Mesenchymal stem cell (in vitro differentiated cells and primary cell): Measurements from ENCODE around the gene CISTR.

ENCODE experiments used
- DNase-seq: peaks from one replicate; pipeline ENCODE4 v3.0.0-alpha.2; 2013
- H2AFZ ChIP-seq: one replicate; pipeline ENCODE4 v1.6.1; 2013; ENCODE audit warnings: low read depth, mild to moderate bottlenecking, control low read depth, inconsistent platforms, low read length, moderate library complexity
- H2AK5ac ChIP-seq: 2 replicates; pipeline ENCODE4 v1.6.1; 2013; ENCODE audit warnings: low read length, moderate library complexity, mild to moderate bottlenecking, inconsistent platforms; ENCODE audit not compliant: severe bottlenecking
- H2BK120ac ChIP-seq: one replicate; pipeline ENCODE4 v1.6.1; 2013; ENCODE audit warnings: low read depth, mild to moderate bottlenecking, inconsistent platforms, low read length, moderate library complexity
- H2BK12ac ChIP-seq, 2 experiments: one replicate each; pipeline ENCODE4 v1.6.1; 2013; ENCODE audit warnings: inconsistent platforms in 2 of 2, low read length in 2 of 2, mild to moderate bottlenecking in 2 of 2, moderate library complexity in 2 of 2, control low read depth in 1 of 2
- H2BK15ac ChIP-seq: one replicate; pipeline ENCODE4 v1.6.1; 2013; ENCODE audit warnings: mild to moderate bottlenecking, low read depth, inconsistent platforms; ENCODE audit not compliant: poor library complexity, severe bottlenecking
- H2BK5ac ChIP-seq: 2 replicates; pipeline ENCODE4 v1.6.1; 2013; ENCODE audit warnings: low read depth, mild to moderate bottlenecking, low read length, control low read depth, inconsistent platforms; ENCODE audit not compliant: poor library complexity, severe bottlenecking
- H3K14ac ChIP-seq, 2 experiments: one replicate each; pipeline ENCODE4 v1.6.1; 2013; ENCODE audit warnings: inconsistent platforms in 2 of 2, low read length in 2 of 2, control low read depth in 1 of 2, mild to moderate bottlenecking in 1 of 2, moderate library complexity in 1 of 2
- H3K18ac ChIP-seq, 2 experiments: one replicate each; pipeline ENCODE4 v1.6.1; 2013; ENCODE audit warnings: inconsistent platforms in 2 of 2, low read length in 2 of 2, control low read depth in 1 of 2, low read depth in 1 of 2, mild to moderate bottlenecking in 1 of 2
- H3K23ac ChIP-seq, 2 experiments: one replicate each; pipeline ENCODE4 v1.6.1; 2013; ENCODE audit warnings: inconsistent platforms in 2 of 2, low read length in 2 of 2, mild to moderate bottlenecking in 2 of 2, moderate library complexity in 2 of 2, control low read depth in 1 of 2
- H3K27ac ChIP-seq: 2 replicates; pipeline ENCODE4 v1.5.1; 2013; ENCODE audit warnings: mild to moderate bottlenecking, moderate library complexity, low read length, control low read depth, inconsistent platforms; ENCODE audit not compliant: poor library complexity, severe bottlenecking
- H3K27me3 ChIP-seq, 2 experiments: 2 replicates each; pipeline versions ENCODE4 v1.6.1 to v1.7.0; 2013; ENCODE audit warnings: low read length in 2 of 2, mild to moderate bottlenecking in 2 of 2, moderate library complexity in 2 of 2, control low read depth in 1 of 2, inconsistent platforms in 1 of 2; ENCODE audit not compliant: control insufficient read depth in 1 of 2, insufficient read depth in 1 of 2
- H3K36me3 ChIP-seq, 2 experiments: 2 replicates each; pipeline versions ENCODE4 v1.6.1 to v1.7.0; 2013; ENCODE audit warnings: low read length in 2 of 2, control low read depth in 1 of 2, inconsistent platforms in 1 of 2, low read depth in 1 of 2, mild to moderate bottlenecking in 1 of 2; ENCODE audit not compliant: insufficient read depth in 2 of 2, control insufficient read depth in 1 of 2
- H3K4ac ChIP-seq, 2 experiments: one replicate each; pipeline ENCODE4 v1.6.1; 2013; ENCODE audit warnings: inconsistent platforms in 2 of 2, low read length in 2 of 2, mild to moderate bottlenecking in 2 of 2, moderate library complexity in 2 of 2, control low read depth in 1 of 2, low read depth in 1 of 2
- H3K4me1 ChIP-seq: 2 replicates; pipeline ENCODE4 v1.6.1; 2013; ENCODE audit warnings: low read depth, low read length, control low read depth; ENCODE audit not compliant: control insufficient read depth, insufficient read depth
- H3K4me2 ChIP-seq: 2 replicates; pipeline ENCODE4 v1.6.1; 2013; ENCODE audit warnings: low read length, mild to moderate bottlenecking, inconsistent platforms; ENCODE audit not compliant: poor library complexity, severe bottlenecking
- H3K4me3 ChIP-seq, 2 experiments: 2 replicates each; pipeline versions ENCODE4 v1.5.1 to v1.7.0; 2013; ENCODE audit warnings: low read length in 2 of 2, mild to moderate bottlenecking in 2 of 2, control low read depth in 1 of 2, low read depth in 1 of 2; ENCODE audit not compliant: insufficient read depth in 1 of 2
- H3K79me1 ChIP-seq: replicated peaks from 2 replicates; pipeline ENCODE4 v1.6.1; 2013; ENCODE audit warnings: mild to moderate bottlenecking, control low read depth, low read length, inconsistent platforms; ENCODE audit not compliant: poor library complexity, severe bottlenecking
- H3K9ac ChIP-seq: 2 replicates; pipeline ENCODE4 v1.7.0; 2013; ENCODE audit warnings: mild to moderate bottlenecking, low read length, moderate library complexity
- H3K9me3 ChIP-seq: 2 replicates; pipeline ENCODE4 v1.7.0; 2013; ENCODE audit warnings: mild to moderate bottlenecking, low read length; ENCODE audit not compliant: control insufficient read depth
- H4K8ac ChIP-seq: one replicate; pipeline ENCODE4 v1.6.1; 2013; ENCODE audit warnings: inconsistent platforms, mild to moderate bottlenecking, low read length, moderate library complexity
- H4K91ac ChIP-seq: one replicate; pipeline ENCODE4 v1.6.1; 2013; ENCODE audit warnings: mild to moderate bottlenecking, low read length, inconsistent platforms
- WGBS: methylation state at CpG from one replicate; pipeline ENCODE4 v1.1.7; 2013; ENCODE audit warnings: mixed read lengths; 5-methylcytosine and 5-hydroxymethylcytosine counted together

CISTR gene

DNA sequence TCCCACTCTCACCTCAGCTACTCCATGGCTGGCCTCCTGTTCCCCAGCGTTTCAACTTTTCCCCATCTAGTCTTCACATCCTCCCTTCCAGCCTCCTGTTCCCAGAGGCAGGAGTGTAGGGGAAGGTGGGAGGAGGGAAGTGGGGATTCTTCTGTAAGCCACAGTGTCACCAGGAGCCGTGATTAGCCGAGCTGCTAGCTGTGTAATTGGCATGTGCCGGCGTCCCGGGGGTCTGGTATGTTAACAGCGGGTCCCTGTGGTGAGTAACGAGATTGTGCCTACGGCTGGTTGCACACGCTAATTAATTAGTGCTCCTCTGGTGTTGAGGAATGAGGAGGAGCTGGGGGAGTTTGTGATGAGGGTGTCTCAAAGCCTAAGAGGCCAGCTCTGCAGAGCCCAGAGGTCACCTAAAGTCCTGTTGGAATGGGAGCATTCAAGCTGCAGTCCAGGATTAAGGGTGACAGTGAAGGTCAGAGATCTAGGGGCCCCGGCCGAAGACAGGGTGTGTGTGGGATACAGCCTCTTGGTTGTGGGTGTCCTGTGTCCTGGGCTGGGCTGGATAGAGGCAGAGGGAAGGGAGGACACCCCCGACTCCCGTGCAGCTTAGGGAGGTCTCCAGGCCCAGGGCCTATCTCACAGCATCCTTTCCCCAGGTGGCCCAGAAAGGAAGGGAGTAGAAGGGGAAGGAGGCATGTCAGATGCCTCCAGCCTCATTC is 14.5 kb downstream of the CISTR start:
- H3K36me3 ChIP-seq: no peaks in the 10 kb centered on the region
- H2AFZ ChIP-seq: no peak overlapping the region
- peaks cover 64 to 70% of the 10 kb centered on the region in 2 experiments for H3K27me3 ChIP-seq
- no peak overlapping the region for H3K9ac ChIP-seq
- no peaks in the 10 kb centered on the region for H3K79me1 ChIP-seq
- H3K4me2 ChIP-seq: no peak overlapping the region
- H2AK5ac ChIP-seq: no peak overlapping the region
- H4K91ac ChIP-seq: no peak overlapping the region
- H3K4me3 ChIP-seq: no peak overlapping the region
- no peak overlapping the region for H2BK15ac ChIP-seq
- no peak overlapping the region for H4K8ac ChIP-seq
- 78% methylated on average over 11 of the region's 14 CpGs for WGBS
- no peak overlapping the region for H3K27ac ChIP-seq
- no peak overlapping the region for H2BK5ac ChIP-seq
- no peak overlapping the region for H3K18ac ChIP-seq
- H2BK12ac ChIP-seq: no peak overlapping the region
- peaks cover 15% of the 10 kb centered on the region for H3K4me1 ChIP-seq
- H3K4ac ChIP-seq: no peak overlapping the region
- DNase-seq: no peak
- H3K9me3 ChIP-seq: no peaks in the 10 kb centered on the region
- no peak overlapping the region for H3K14ac ChIP-seq
- no peak overlapping the region for H2BK120ac ChIP-seq
- peak overlapping the region in 1 of 2 experiments; percentile 35 for H3K23ac ChIP-seq

DNA sequence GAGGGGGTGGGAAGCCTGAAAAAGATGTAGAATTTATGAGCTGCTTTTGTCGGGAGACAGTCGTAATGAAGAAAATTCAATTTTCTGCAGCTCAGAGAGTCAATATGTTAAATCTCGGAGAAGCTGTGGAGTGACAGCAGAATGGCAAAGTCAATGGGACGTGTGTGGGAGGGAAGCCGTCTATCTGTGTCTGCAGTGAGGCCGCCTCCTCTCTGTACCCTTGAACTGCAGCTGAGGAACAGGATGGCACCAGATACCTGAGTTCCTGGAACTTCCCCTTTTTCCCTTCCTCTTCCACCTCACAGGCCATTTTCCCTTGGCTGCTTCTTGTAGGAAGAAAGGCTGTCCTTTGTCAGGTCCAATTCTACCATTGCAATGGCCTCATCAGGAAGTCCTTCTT is 15.2 kb downstream of the CISTR start:
- Histone ChIP-seq H3K9me3 (no peaks in the 10 kb centered on the region), H3K4me3 (no peak overlapping the region), H3K9ac (no peak overlapping the region), H2BK15ac (no peak overlapping the region), H3K4me2 (no peak overlapping the region), H3K14ac (no peak overlapping the region), H2AFZ (no peak overlapping the region), H3K36me3 (no peaks in the 10 kb centered on the region), H3K27me3 (peaks cover 62 to 70% of the 10 kb centered on the region in 2 experiments), H3K23ac (no peak overlapping the region), H4K91ac (no peak overlapping the region), H3K4ac (no peak overlapping the region), H2BK120ac (no peak overlapping the region), H3K79me1 (no peaks in the 10 kb centered on the region), H2AK5ac (no peak overlapping the region), H3K4me1 (peaks cover 15% of the 10 kb centered on the region), H3K27ac (no peak overlapping the region), H4K8ac (no peak overlapping the region), H3K18ac (no peak overlapping the region), H2BK5ac (no peak overlapping the region), H2BK12ac (no peak overlapping the region)
- DNase-seq: no peak
- WGBS: 86% methylated on average over 6 of the region's 6 CpGs

DNA sequence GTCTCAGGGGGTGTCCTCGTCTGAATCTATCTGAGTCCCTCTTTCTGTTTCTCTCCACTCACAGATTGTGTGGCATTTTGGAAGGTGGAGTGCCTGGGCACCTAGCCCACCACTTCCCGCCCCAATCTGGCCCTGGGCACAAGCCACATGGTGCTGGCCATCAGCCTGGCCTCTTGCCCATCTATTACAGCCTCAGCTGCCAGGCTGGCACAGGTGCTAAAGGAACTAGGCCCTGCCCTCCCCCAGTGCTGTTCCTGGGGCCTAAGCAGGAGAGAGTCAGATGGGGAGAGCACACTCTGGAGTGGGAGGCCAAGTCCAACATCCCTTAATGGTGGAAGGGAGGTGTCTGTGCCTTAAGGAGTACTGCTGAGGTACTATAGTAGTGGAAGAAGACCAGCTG is 16.2 kb downstream of the CISTR start:
- Histone ChIP-seq H3K79me1 (no peaks in the 10 kb centered on the region), H3K4ac (no peak overlapping the region), H3K4me1 (peaks cover 15% of the 10 kb centered on the region), H3K9ac (no peak overlapping the region), H4K91ac (no peak overlapping the region), H3K36me3 (no peaks in the 10 kb centered on the region), H3K18ac (no peak overlapping the region), H2BK120ac (no peak overlapping the region), H3K27me3 (peaks cover 55 to 65% of the 10 kb centered on the region in 2 experiments), H4K8ac (no peak overlapping the region), H2BK15ac (no peak overlapping the region), H3K14ac (no peak overlapping the region), H3K27ac (no peak overlapping the region), H3K9me3 (no peaks in the 10 kb centered on the region), H3K23ac (peak overlapping the region in 1 of 2 experiments; percentile 75), H2AK5ac (no peak overlapping the region), H2BK5ac (no peak overlapping the region), H3K4me2 (no peak overlapping the region), H3K4me3 (no peak overlapping the region), H2BK12ac (no peak overlapping the region), H2AFZ (no peak overlapping the region)
- DNase-seq: no peak
- 44% methylated on average over 2 of the region's 2 CpGs for WGBS

DNA sequence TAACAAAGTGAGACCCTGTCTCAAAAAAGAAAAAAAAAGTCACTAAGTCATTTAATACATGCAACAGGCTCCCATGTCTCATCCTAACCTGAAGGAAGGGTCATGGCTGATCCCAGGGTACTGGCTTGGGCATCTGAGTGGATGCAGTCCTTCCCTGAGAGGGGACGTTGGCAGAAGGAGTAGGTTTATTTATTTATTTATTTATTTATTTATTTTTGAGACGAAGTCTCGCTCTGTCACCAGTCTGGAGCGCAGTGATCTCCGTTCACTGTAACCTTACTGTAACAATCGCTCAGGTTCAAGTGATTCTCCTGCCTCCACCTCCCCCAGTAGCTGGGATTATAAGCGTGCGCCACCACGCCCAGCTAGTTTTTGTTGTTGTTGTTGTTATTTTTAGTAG is 17.4 kb downstream of the CISTR start:
- no peaks in the 10 kb centered on the region for H3K9me3 ChIP-seq
- H3K27ac ChIP-seq: no peak overlapping the region
- no peak overlapping the region for H3K18ac ChIP-seq
- no peak overlapping the region for H4K91ac ChIP-seq
- H2AK5ac ChIP-seq: no peak overlapping the region
- no peak overlapping the region for H2BK15ac ChIP-seq
- no peak overlapping the region for H2BK120ac ChIP-seq
- H3K4ac ChIP-seq: no peak overlapping the region
- no peak overlapping the region for H2AFZ ChIP-seq
- H3K4me3 ChIP-seq: no peak overlapping the region
- no peak overlapping the region for H3K14ac ChIP-seq
- H3K27me3 ChIP-seq: peaks cover 45 to 54% of the 10 kb centered on the region in 2 experiments
- H3K9ac ChIP-seq: no peak overlapping the region
- H3K4me1 ChIP-seq: peaks cover 14% of the 10 kb centered on the region
- WGBS: 92% methylated on average over 5 of the region's 9 CpGs
- H3K4me2 ChIP-seq: no peak overlapping the region
- H3K23ac ChIP-seq: peak overlapping the region in 1 of 2 experiments; percentile 43
- H4K8ac ChIP-seq: no peak overlapping the region
- no peak for DNase-seq
- no peak overlapping the region for H2BK5ac ChIP-seq
- H2BK12ac ChIP-seq: no peak overlapping the region
- no peaks in the 10 kb centered on the region for H3K79me1 ChIP-seq
- no peaks in the 10 kb centered on the region for H3K36me3 ChIP-seq
